ENCODE measurements around the gene AP3D1. TPM values are rescaled to one million over a fixed set of nuclear protein-coding genes. Genes with fewer than 3 reads are reported as not detected.

Gene AP3D1
- total RNA-seq, 2 experiments from 2014 or later, result 80.0 to 99.8 TPM

DNA sequence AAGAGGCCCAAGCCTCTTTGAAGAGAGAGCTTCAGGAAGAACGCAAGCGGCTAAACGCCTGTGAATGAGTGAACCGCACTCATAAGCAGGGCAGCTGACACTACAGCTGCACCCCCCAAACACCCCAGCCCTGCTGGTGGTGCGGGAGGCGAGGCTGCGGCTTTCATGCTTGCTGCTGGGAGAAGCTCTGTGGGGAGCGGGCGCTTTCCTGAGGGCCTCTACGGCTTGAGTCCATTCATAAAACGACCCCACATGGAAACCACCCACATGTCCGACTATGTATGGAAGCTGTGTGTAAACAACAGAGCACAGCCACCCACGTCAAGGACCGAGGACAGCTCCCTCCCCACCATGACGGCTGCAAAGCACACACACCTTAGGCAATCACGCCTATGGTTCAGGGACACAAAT, 5.5 kb downstream of the AP3D1 start:
- no peaks in the 10 kb centered on the region for H3K9me3 ChIP-seq (ENCODE audit: low read length)
- H3K4me3 ChIP-seq (ENCODE audit: low read depth, low read length, poor library complexity, severe bottlenecking), result no peak overlapping the region
- H3K36me3 ChIP-seq (ENCODE audit: insufficient read depth, low read length), result peaks cover 37% of the 10 kb centered on the region
- H4K20me1 ChIP-seq (ENCODE audit: insufficient read depth, low read length), result peaks cover 10% of the 10 kb centered on the region; the same call in 1 of the 2 replicates
- POLR2A ChIA-PET, result no interaction called here
- no peak for DNase-seq (ENCODE audit: low spot score)
- no peaks in the 10 kb centered on the region for H3K9me2 ChIP-seq (ENCODE audit: insufficient read depth, low read length)
- no peak overlapping the region for H2AFZ ChIP-seq (ENCODE audit: low read length)
- BruUV-seq (replicated peaks), result no TSS peak
- H3K27ac ChIP-seq (ENCODE audit: low read depth, low read length, poor library complexity, severe bottlenecking), result no peak overlapping the region
- H3K4me1 ChIP-seq (ENCODE audit: insufficient read depth, low read length, poor library complexity, severe bottlenecking), result peaks cover 21% of the 10 kb centered on the region
- CTCF ChIA-PET (ENCODE audit: unreplicated experiment), result no interaction called here
- intact Hi-C loops (cut with micrococcal nuclease; ENCODE audit: unreplicated experiment), result no loop called here
- no peak for TF ChIP-seq CTCF (conservative IDR thresholded peaks at IDR 0.05; ENCODE audit: low read length)
- TF ChIP-seq EZH2phosphoT487 (IDR thresholded peaks at IDR 0.05; ENCODE audit: borderline replicate concordance, low read depth, low read length), result no peak
- H3K79me2 ChIP-seq (ENCODE audit: insufficient read depth, low read depth, low read length), result peaks cover 95% of the 10 kb centered on the region
- H3K4me2 ChIP-seq (ENCODE audit: low read length), result no peak overlapping the region

DNA sequence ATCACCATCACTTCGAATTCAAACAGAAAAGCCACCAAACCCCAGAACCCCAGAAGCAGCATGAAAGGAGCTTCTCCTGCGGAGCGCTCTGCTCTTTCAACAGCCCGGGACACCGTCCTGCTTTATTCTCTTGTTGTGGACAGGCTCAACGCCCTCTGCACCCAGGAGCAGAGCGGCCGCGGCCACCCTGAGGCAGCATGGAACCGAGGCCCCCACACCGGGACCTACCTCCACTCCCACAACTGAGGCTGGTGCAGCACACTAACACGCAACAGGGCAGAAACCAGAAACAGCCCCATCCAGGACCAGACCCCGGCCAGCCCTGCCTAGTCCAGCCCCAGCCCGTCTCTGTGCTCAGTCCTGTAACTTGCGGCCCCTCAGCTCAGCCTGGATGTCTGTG, 7.2 kb downstream of the AP3D1 start:
- TF ChIP-seq EZH2phosphoT487 (IDR thresholded peaks at IDR 0.05; ENCODE audit: borderline replicate concordance, low read depth, low read length), result no peak
- no peak for TF ChIP-seq CTCF (conservative IDR thresholded peaks at IDR 0.05; ENCODE audit: low read length)
- no TSS peak for BruUV-seq (replicated peaks)

DNA sequence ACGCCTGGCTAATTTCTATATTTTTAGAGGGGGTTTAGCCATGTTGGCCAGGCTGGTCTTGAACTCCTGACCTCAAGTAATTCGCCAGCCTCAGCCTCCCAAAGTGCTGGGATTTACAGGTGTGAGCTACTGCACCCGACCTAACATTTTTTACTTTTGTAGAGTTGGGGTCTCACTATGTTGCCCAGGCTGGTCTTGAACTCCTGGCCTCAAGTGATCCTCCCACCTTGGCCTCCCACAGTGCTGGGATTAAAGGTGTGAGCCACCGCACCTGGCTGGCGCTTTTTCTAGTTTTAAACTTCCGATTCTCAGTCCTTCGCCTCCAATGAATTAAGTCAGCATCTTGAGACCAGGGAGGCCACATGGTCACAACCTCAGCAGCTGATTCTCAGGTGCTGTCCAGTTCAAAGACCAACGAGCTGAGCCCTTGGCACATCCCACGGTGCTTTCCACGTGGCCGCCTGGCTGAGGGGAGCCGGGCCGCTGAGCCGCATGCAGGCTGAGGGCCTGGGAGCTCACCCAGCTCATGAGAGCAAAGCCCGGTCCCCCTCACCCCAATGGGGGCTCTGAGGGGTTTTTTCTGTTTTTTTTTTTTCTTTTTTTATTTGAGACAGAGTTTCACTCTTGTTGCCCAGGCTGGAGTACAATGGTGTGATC, 9.1 kb downstream of the AP3D1 start:
- H3K9me2 ChIP-seq (ENCODE audit: insufficient read depth, low read length), result no peaks in the 10 kb centered on the region
- POLR2A ChIA-PET, result interaction anchor here (1.8 kb wide), 1 partner anchor 9 kb away, joined by 3 read pairs; the partner anchor contains the start of gene AP3D1
- no peak for DNase-seq (ENCODE audit: low spot score)
- peaks cover 54% of the 10 kb centered on the region for H3K36me3 ChIP-seq (ENCODE audit: insufficient read depth, low read length)
- CTCF ChIA-PET (ENCODE audit: unreplicated experiment), result no interaction called here
- no TSS peak for BruUV-seq (replicated peaks)
- no peak overlapping the region for H3K4me2 ChIP-seq (ENCODE audit: low read length)
- TF ChIP-seq CTCF (conservative IDR thresholded peaks at IDR 0.05; ENCODE audit: low read length) (no peak), EZH2phosphoT487 (IDR thresholded peaks at IDR 0.05; ENCODE audit: borderline replicate concordance, low read depth, low read length) (no peak)
- intact Hi-C loops (cut with micrococcal nuclease; ENCODE audit: unreplicated experiment), result no loop called here
- H2AFZ ChIP-seq (ENCODE audit: low read length), result no peak overlapping the region
- no peak overlapping the region for H3K27ac ChIP-seq (ENCODE audit: low read depth, low read length, poor library complexity, severe bottlenecking)
- H4K20me1 ChIP-seq (ENCODE audit: insufficient read depth, low read length), result no peaks in the 10 kb centered on the region
- H3K79me2 ChIP-seq (ENCODE audit: insufficient read depth, low read depth, low read length), result peaks cover 67% of the 10 kb centered on the region
- no peak overlapping the region for H3K4me3 ChIP-seq (ENCODE audit: low read depth, low read length, poor library complexity, severe bottlenecking)
- no peaks in the 10 kb centered on the region for H3K4me1 ChIP-seq (ENCODE audit: insufficient read depth, low read length, poor library complexity, severe bottlenecking)
- no peaks in the 10 kb centered on the region for H3K9me3 ChIP-seq (ENCODE audit: low read length)

More for the DNA sequence above, 7.2 kb downstream of the AP3D1 start:
- H3K36me3 ChIP-seq (ENCODE audit: insufficient read depth, low read length), result peaks cover 43% of the 10 kb centered on the region
- H3K4me2 ChIP-seq (ENCODE audit: low read length), result no peak overlapping the region
- H2AFZ ChIP-seq (ENCODE audit: low read length), result no peak overlapping the region
- peaks cover 86% of the 10 kb centered on the region for H3K79me2 ChIP-seq (ENCODE audit: insufficient read depth, low read depth, low read length)
- POLR2A ChIA-PET, result no interaction called here
- intact Hi-C loops (cut with micrococcal nuclease; ENCODE audit: unreplicated experiment), result no loop called here
- H3K9me3 ChIP-seq (ENCODE audit: low read length), result no peaks in the 10 kb centered on the region
- H3K4me3 ChIP-seq (ENCODE audit: low read depth, low read length, poor library complexity, severe bottlenecking), result no peak overlapping the region
- CTCF ChIA-PET (ENCODE audit: unreplicated experiment), result no interaction called here
- no peaks in the 10 kb centered on the region for H4K20me1 ChIP-seq (ENCODE audit: insufficient read depth, low read length)
- H3K27ac ChIP-seq (ENCODE audit: low read depth, low read length, poor library complexity, severe bottlenecking), result no peak overlapping the region
- H3K4me1 ChIP-seq (ENCODE audit: insufficient read depth, low read length, poor library complexity, severe bottlenecking), result peaks cover 8% of the 10 kb centered on the region
- no peak for DNase-seq (ENCODE audit: low spot score)
- no peaks in the 10 kb centered on the region for H3K9me2 ChIP-seq (ENCODE audit: insufficient read depth, low read length)

All from OCI-LY7 (cell line).